ENCODE measurements around the gene STOML2. TPM values are rescaled to one million over a fixed set of nuclear protein-coding genes. Genes with fewer than 3 reads are reported as not detected.
A peak's percentile ranks its signal among the peaks of the same experiment; 100 is the strongest.

The STOML2 gene
- total RNA-seq, 1 donor from 2014 or later = 132 TPM

GRCh38 chr9:35105571-35106342 lies 2.8 kb upstream of the STOML2 start:
- Histone ChIP-seq H3K27ac (replicated peaks) (no peak overlapping the region), H3K27me3 (ENCODE audit: low read depth) (no peaks in the 10 kb centered on the region), H3K36me3 (peaks cover 56% of the 10 kb centered on the region), H3K4me1 (peaks cover 49% of the 10 kb centered on the region), H3K9me3 (replicated peaks) (no peaks in the 10 kb centered on the region), H3K4me3 (no peak overlapping the region)
- no peak for TF ChIP-seq CTCF (IDR thresholded peaks at IDR 0.05; ENCODE audit: borderline replicate concordance)
- no peak for DNase-seq
- intact Hi-C loops (cut with micrococcal nuclease) = no loop called here

DNA sequence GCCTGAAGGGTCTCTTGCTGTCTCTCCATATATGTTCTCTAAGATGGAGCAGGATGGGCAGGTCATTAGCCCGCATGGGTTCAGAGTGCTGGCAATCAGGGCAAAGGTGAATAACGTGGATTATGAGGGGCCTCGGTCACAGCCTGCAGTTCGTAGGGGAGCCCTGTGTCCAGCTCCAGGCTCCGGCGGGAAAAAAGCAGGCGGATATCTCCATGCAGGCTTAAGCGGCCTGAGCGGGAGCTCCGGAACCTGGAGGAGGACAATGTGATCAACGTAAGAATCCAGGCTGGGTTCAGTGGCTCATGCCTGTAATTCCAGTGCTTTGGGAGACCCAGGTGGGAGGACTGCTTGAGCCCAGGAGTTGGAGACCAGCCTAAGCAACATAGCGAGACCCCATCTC lies 2.2 kb upstream of the STOML2 start:
- no peak for TF ChIP-seq CTCF (IDR thresholded peaks at IDR 0.05; ENCODE audit: borderline replicate concordance)
- intact Hi-C loops (cut with micrococcal nuclease) = no loop called here
- no peaks in the 10 kb centered on the region for H3K27me3 ChIP-seq (ENCODE audit: low read depth)
- no peak for DNase-seq
- peaks cover 62% of the 10 kb centered on the region for H3K36me3 ChIP-seq
- no peaks in the 10 kb centered on the region for H3K9me3 ChIP-seq (replicated peaks)
- no peak overlapping the region for H3K27ac ChIP-seq (replicated peaks)
- H3K4me1 ChIP-seq = peaks cover 45% of the 10 kb centered on the region
- no peak overlapping the region for H3K4me3 ChIP-seq

DNA sequence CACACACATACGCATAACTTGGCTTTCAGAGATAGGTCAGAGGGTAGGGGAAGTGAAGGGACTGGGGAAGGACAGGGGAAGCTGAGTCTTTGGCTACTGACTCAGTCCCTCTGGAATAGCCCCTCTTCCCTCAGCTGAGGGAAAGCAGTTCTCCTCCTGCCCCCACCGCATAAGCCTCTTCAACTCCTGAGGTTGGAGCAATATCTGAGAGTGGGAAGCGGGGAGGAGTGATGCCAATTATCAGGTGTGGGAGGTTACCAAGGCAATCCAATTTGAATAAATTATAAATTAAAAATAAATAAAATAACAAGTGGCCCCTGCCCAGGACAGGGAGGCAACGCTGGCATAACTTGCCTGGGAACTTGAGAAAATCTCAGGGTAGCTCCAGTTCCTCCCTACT lies 1.7 kb upstream of the STOML2 start:
- DNase-seq = no peak
- H3K9me3 ChIP-seq (replicated peaks) = no peaks in the 10 kb centered on the region
- no peak for TF ChIP-seq CTCF (IDR thresholded peaks at IDR 0.05; ENCODE audit: borderline replicate concordance)
- H3K27me3 ChIP-seq (ENCODE audit: low read depth) = no peaks in the 10 kb centered on the region
- peaks cover 39% of the 10 kb centered on the region for H3K4me1 ChIP-seq
- H3K36me3 ChIP-seq = peaks cover 68% of the 10 kb centered on the region
- H3K27ac ChIP-seq (replicated peaks) = no peak overlapping the region
- intact Hi-C loops (cut with micrococcal nuclease) = no loop called here
- H3K4me3 ChIP-seq = no peak overlapping the region

GRCh38 chr9:35103660-35104191 lies 795 bp upstream of the STOML2 start:
- Histone ChIP-seq H3K4me1 (peaks cover 36% of the 10 kb centered on the region), H3K9me3 (replicated peaks) (no peaks in the 10 kb centered on the region), H3K4me3 (peak overlapping the region; percentile 84), H3K36me3 (peaks cover 71% of the 10 kb centered on the region), H3K27me3 (ENCODE audit: low read depth) (no peaks in the 10 kb centered on the region), H3K27ac (replicated peaks) (peak overlapping the region; percentile 94)
- no peak for DNase-seq
- intact Hi-C loops (cut with micrococcal nuclease) = no loop called here
- TF ChIP-seq CTCF (IDR thresholded peaks at IDR 0.05; ENCODE audit: borderline replicate concordance) = no peak

DNA sequence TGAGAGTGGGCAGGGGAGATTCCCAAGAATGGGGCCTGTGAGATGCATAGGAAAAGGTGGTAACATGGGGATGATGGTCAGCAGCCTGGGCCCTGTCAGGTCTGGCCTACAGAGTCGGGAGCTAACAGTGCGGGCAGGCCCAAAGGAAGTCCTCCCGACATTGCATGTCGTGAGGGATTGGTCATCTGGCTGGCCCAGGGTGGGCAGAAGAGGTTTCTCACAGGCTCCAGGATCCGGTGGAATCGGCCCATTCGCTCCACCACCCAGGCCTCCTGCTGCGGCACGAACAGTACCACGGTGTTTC lies 514 bp downstream of the STOML2 start:
- Histone ChIP-seq H3K36me3 (peaks cover 58% of the 10 kb centered on the region), H3K9me3 (replicated peaks) (no peaks in the 10 kb centered on the region), H3K27ac (replicated peaks) (peak overlapping the region; percentile 94), H3K4me1 (peaks cover 36% of the 10 kb centered on the region), H3K4me3 (peak overlapping the region; percentile 84), H3K27me3 (ENCODE audit: low read depth) (no peaks in the 10 kb centered on the region)
- no peak for DNase-seq
- intact Hi-C loops (cut with micrococcal nuclease) = no loop called here
- TF ChIP-seq CTCF (IDR thresholded peaks at IDR 0.05; ENCODE audit: borderline replicate concordance) = no peak
